ENCODE results near the gene SOX18. TPM values are rescaled to one million over a fixed set of nuclear protein-coding genes. Genes with fewer than 3 reads are reported as not detected.

Gene SOX18
- total and polyA plus RNA-seq, 2 of the 8 experiments (the other 6 are each of a cell fraction or from before 2014, with no cell fraction given), result 0.09 TPM; not detected in 1

DNA sequence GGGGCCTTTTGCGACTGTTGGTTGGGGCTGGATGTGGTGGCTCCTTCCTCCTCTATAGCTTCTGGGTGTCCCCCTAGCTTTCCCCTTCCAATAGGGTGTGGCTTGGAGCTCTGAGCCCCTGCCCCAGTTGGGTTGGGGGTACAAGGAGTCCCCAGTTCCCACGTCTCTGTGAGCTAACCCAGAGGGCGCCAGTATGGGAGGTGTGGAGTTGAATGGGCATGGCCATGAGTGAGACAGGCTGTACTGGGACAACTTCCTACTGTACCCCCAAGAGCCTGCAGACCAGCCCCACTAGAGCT is 12.3 kb downstream of the SOX18 start (continued):
- TF ChIP-seq, protein P1, sequence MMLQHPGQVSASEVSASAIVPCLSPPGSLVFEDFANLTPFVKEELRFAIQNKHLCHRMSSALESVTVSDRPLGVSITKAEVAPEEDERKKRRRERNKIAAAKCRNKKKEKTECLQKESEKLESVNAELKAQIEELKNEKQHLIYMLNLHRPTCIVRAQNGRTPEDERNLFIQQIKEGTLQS (IDR thresholded peaks at IDR 0.05; ENCODE audit: insufficient read depth, low read depth, low read length), result no peak
- TF ChIP-seq FOSL1 (IDR thresholded peaks at IDR 0.05; ENCODE audit: insufficient read depth, low read depth, low read length) (no peak), JUND (IDR thresholded peaks at IDR 0.05; ENCODE audit: low read length) (no peak), SAP30 (IDR thresholded peaks at IDR 0.05; ENCODE audit: insufficient read depth, insufficient replicate concordance, low read length) (no peak), SIRT6 (IDR thresholded peaks at IDR 0.05; ENCODE audit: low read length) (no peak), SIX5 (IDR thresholded peaks at IDR 0.05; ENCODE audit: low read depth, low read length) (no peak), CTBP2 (IDR thresholded peaks at IDR 0.05; ENCODE audit: borderline replicate concordance, insufficient read depth, insufficient read length, low read length) (no peak), CBX5 (IDR thresholded peaks at IDR 0.05; ENCODE audit: low read depth, low read length) (no peak)

Measured in H1 (cell line).